ENCODE results near the gene ITPRIPL2. TPM values are rescaled to one million over a fixed set of nuclear protein-coding genes. Genes with fewer than 3 reads are reported as not detected.

The ITPRIPL2 gene
- total and polyA plus RNA-seq, 2 of the 13 experiments (the other 11 are each of a cell fraction or from before 2014, with no cell fraction given), result 5.9 to 12.6 TPM

DNA sequence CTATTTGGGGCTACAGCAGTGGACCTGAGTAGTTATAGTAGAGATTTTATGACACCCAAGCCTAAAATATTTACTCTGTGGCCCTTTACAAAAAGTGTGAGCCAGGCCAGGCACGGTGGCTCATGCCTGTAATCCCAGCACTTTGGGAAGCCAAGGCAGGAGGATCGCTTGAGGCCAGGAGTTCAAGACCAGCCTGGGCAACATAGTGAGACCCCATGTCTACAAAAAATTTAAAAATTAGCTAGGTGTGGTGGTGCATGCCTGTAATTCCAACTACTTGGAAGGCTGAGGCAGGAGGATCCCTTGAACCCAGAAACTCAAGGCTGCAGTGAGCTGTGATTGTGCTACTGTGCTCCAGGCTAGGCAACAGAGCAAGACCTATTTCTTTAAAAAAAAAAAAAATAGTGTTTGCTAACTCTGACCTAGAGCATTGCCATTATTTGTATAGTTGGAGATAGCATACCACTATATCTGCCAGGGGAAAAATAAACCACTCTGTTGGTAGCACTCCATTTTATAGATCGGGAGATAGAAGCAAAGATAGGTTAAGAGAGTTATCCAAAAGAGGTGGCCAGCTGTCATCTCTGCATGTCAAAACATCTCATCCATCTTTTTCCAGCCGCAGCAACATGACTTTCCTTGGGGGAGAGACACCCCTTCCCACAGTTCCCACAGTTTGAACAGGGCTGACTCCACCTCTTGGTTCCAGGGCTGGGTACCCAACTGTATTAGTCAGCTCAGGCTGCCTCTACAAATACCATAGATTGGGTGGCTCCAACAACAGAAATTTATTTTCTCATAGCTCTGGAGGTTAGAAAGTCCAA lies 3.0 kb upstream of the ITPRIPL2 start (continued):
- TF ChIP-seq, protein P1, sequence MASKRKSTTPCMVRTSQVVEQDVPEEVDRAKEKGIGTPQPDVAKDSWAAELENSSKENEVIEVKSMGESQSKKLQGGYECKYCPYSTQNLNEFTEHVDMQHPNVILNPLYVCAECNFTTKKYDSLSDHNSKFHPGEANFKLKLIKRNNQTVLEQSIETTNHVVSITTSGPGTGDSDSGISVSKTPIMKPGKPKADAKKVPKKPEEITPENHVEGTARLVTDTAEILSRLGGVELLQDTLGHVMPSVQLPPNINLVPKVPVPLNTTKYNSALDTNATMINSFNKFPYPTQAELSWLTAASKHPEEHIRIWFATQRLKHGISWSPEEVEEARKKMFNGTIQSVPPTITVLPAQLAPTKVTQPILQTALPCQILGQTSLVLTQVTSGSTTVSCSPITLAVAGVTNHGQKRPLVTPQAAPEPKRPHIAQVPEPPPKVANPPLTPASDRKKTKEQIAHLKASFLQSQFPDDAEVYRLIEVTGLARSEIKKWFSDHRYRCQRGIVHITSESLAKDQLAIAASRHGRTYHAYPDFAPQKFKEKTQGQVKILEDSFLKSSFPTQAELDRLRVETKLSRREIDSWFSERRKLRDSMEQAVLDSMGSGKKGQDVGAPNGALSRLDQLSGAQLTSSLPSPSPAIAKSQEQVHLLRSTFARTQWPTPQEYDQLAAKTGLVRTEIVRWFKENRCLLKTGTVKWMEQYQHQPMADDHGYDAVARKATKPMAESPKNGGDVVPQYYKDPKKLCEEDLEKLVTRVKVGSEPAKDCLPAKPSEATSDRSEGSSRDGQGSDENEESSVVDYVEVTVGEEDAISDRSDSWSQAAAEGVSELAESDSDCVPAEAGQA (IDR thresholded peaks at IDR 0.05; ENCODE audit: low read depth), result no peak
- TF ChIP-seq, protein P1 (CRISPR knock-in tag; IDR thresholded peaks at IDR 0.05; ENCODE audit: borderline replicate concordance), result no peak; the same call in 1 of the 2 replicates
- TF ChIP-seq AKAP8 (CRISPR knock-in tag; IDR thresholded peaks at IDR 0.05) (no peak), FIP1L1 (IDR thresholded peaks at IDR 0.05; ENCODE audit: borderline replicate concordance, insufficient read depth, low read depth, low read length) (no peak), ZNF547 (CRISPR knock-in tag; IDR thresholded peaks at IDR 0.05) (no peak), ZNF10 (CRISPR knock-in tag; IDR thresholded peaks at IDR 0.05; ENCODE audit: borderline replicate concordance, low read depth) (no peak), GATAD1 (CRISPR knock-in tag; IDR thresholded peaks at IDR 0.05) (no peak), ATF1 (CRISPR knock-in tag; IDR thresholded peaks at IDR 0.05) (no peak), ZNF441 (CRISPR knock-in tag; IDR thresholded peaks at IDR 0.05; ENCODE audit: borderline replicate concordance) (no peak), ZNF138 (CRISPR knock-in tag; IDR thresholded peaks at IDR 0.05; ENCODE audit: low read depth) (no peak), ESRRA (CRISPR knock-in tag; IDR thresholded peaks at IDR 0.05; ENCODE audit: low read depth) (no peak), ZNF143 (CRISPR knock-in tag; IDR thresholded peaks at IDR 0.05) (no peak), RBAK (CRISPR knock-in tag; IDR thresholded peaks at IDR 0.05) (peak; percentile 77; the same call in 1 of the 2 replicates), ZBTB7B (CRISPR knock-in tag; IDR thresholded peaks at IDR 0.05) (no peak), CHD4 (IDR thresholded peaks at IDR 0.05; ENCODE audit: borderline replicate concordance, low read length) (peak; percentile 27; the same call in 1 of the 2 replicates), HNRNPLL (IDR thresholded peaks at IDR 0.05; ENCODE audit: low read depth, low read length, poor library complexity, severe bottlenecking) (no peak), ZNF232 (CRISPR knock-in tag; IDR thresholded peaks at IDR 0.05; ENCODE audit: borderline replicate concordance) (0 out of 2 replicates have a peak, but pooled peaks have one; percentile 14)
- TF ChIP-seq, protein P2, sequence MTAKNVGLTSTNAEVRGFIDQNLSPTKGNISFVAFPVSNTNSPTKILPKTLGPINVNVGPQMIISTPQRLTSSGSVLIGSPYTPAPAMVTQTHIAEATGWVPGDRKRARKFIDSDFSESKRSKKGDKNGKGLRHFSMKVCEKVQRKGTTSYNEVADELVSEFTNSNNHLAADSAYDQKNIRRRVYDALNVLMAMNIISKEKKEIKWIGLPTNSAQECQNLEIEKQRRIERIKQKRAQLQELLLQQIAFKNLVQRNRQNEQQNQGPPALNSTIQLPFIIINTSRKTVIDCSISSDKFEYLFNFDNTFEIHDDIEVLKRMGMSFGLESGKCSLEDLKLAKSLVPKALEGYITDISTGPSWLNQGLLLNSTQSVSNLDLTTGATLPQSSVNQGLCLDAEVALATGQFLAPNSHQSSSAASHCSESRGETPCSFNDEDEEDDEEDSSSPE (CRISPR knock-in tag; IDR thresholded peaks at IDR 0.05), result no peak
- TF ChIP-seq, protein P3, sequence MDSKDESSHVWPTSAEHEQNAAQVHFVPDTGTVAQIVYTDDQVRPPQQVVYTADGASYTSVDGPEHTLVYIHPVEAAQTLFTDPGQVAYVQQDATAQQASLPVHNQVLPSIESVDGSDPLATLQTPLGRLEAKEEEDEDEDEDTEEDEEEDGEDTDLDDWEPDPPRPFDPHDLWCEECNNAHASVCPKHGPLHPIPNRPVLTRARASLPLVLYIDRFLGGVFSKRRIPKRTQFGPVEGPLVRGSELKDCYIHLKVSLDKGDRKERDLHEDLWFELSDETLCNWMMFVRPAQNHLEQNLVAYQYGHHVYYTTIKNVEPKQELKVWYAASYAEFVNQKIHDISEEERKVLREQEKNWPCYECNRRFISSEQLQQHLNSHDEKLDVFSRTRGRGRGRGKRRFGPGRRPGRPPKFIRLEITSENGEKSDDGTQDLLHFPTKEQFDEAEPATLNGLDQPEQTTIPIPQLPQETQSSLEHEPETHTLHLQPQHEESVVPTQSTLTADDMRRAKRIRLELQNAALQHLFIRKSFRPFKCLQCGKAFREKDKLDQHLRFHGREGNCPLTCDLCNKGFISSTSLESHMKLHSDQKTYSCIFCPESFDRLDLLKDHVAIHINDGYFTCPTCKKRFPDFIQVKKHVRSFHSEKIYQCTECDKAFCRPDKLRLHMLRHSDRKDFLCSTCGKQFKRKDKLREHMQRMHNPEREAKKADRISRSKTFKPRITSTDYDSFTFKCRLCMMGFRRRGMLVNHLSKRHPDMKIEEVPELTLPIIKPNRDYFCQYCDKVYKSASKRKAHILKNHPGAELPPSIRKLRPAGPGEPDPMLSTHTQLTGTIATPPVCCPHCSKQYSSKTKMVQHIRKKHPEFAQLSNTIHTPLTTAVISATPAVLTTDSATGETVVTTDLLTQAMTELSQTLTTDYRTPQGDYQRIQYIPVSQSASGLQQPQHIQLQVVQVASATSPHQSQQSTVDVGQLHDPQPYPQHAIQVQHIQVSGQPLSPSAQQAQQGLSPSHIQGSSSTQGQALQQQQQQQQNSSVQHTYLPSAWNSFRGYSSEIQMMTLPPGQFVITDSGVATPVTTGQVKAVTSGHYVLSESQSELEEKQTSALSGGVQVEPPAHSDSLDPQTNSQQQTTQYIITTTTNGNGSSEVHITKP (CRISPR knock-in tag; IDR thresholded peaks at IDR 0.05; ENCODE audit: low read depth), result peak; percentile 97

Data from HepG2 (cell line).